ENCODE results near the gene NECAB2. TPM values are rescaled to one million over a fixed set of nuclear protein-coding genes. Genes with fewer than 3 reads are reported as not detected.

NECAB2 gene
- total RNA-seq, 1 donor from 2014 or later, result not detected

DNA sequence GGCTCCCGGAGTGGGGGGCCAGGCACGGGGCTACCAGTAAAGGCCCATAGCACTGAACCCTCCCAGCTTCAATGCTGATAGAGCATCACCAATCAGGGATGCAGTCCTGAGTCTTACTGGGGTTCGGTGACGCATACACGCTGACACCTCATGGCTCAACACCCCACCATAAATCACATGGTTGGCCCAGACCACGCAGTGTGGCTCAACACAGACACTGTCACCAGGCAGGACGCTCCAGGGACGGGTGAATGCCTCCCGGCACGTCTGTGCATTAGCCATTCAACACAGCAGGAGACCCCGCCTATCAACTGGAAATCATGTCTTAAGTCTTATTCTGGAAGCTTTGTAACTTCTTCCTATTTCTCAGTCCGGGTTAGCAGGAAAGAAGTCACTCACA, 35.0 kb downstream of the NECAB2 start:
- H3K4me1 ChIP-seq, result no peaks in the 10 kb centered on the region
- no peaks in the 10 kb centered on the region for H3K9me3 ChIP-seq
- H3K27me3 ChIP-seq, result no peaks in the 10 kb centered on the region
- no peak overlapping the region for H3K4me3 ChIP-seq
- H3K36me3 ChIP-seq, result no peaks in the 10 kb centered on the region
- no peak overlapping the region for H3K27ac ChIP-seq
- no peak for TF ChIP-seq POLR2AphosphoS5 (IDR thresholded peaks at IDR 0.05; ENCODE audit: insufficient read depth in 1 of 2, low read depth in 1 of 2)
- TF ChIP-seq, protein P1, sequence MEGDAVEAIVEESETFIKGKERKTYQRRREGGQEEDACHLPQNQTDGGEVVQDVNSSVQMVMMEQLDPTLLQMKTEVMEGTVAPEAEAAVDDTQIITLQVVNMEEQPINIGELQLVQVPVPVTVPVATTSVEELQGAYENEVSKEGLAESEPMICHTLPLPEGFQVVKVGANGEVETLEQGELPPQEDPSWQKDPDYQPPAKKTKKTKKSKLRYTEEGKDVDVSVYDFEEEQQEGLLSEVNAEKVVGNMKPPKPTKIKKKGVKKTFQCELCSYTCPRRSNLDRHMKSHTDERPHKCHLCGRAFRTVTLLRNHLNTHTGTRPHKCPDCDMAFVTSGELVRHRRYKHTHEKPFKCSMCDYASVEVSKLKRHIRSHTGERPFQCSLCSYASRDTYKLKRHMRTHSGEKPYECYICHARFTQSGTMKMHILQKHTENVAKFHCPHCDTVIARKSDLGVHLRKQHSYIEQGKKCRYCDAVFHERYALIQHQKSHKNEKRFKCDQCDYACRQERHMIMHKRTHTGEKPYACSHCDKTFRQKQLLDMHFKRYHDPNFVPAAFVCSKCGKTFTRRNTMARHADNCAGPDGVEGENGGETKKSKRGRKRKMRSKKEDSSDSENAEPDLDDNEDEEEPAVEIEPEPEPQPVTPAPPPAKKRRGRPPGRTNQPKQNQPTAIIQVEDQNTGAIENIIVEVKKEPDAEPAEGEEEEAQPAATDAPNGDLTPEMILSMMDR (IDR thresholded peaks at IDR 0.05), result no peak
- no peak for TF ChIP-seq POLR2A (IDR thresholded peaks at IDR 0.05)
- DNase-seq (ENCODE audit: extremely low spot score in 2 of 2), result no peak
- intact Hi-C loops (cut with DNase I), result no loop called here

DNA sequence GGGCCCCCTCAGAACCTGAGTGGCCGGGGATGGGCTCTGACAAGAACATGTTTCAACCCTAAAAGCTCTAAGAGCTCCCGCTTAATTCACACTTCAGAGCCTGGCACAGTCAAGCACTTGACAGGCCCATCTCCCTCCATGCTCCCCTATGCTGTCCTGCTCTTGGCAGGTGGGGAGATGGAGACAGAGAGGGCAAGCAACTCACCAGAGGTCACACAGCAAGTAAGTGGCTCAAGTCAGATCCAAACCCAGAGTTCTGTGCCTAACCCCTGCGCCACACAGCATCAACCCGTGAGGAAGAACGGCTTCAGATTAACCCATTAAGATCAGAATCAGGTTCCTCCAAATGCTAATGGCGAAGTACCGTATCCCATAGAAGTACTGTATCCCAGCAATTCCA, 36.4 kb downstream of the NECAB2 start:
- intact Hi-C loops (cut with DNase I), result no loop called here

DNA sequence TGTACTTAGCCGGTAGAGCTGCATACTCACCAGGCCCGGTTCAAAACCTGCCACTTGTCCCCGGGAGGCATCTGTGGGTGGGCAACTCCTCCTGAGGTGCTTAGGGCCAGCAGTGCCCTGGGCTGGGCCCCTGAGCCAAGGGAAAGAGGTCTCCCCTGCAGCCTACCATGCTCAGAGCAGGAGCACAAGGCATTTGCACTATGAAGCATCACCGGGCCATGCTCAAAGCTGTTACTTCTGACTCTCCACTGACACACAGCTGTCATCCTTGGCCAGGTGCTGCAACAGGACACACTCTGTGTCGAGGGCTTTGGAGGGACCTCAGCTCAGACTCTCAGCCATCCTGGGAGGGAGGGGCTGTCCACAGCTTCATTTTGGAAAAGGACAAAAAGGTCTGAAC, 37.3 kb downstream of the NECAB2 start:
- H3K4me3 ChIP-seq, result no peak overlapping the region
- no peak for DNase-seq (ENCODE audit: extremely low spot score in 2 of 2)
- H3K4me1 ChIP-seq, result no peaks in the 10 kb centered on the region
- H3K27me3 ChIP-seq, result no peaks in the 10 kb centered on the region
- no peaks in the 10 kb centered on the region for H3K36me3 ChIP-seq
- intact Hi-C loops (cut with DNase I), result no loop called here
- TF ChIP-seq POLR2A (IDR thresholded peaks at IDR 0.05) (no peak), POLR2AphosphoS5 (IDR thresholded peaks at IDR 0.05; ENCODE audit: insufficient read depth in 1 of 2, low read depth in 1 of 2) (no peak)
- TF ChIP-seq, protein P1 (IDR thresholded peaks at IDR 0.05), result no peak
- H3K9me3 ChIP-seq, result no peaks in the 10 kb centered on the region
- no peak overlapping the region for H3K27ac ChIP-seq

More for the DNA sequence above, 36.4 kb downstream of the NECAB2 start:
- no peak overlapping the region for H3K4me3 ChIP-seq
- no peaks in the 10 kb centered on the region for H3K27me3 ChIP-seq
- TF ChIP-seq POLR2AphosphoS5 (IDR thresholded peaks at IDR 0.05; ENCODE audit: insufficient read depth in 1 of 2, low read depth in 1 of 2), result no peak
- TF ChIP-seq, protein P1 (IDR thresholded peaks at IDR 0.05), result no peak
- TF ChIP-seq POLR2A (IDR thresholded peaks at IDR 0.05), result no peak
- no peaks in the 10 kb centered on the region for H3K4me1 ChIP-seq
- H3K9me3 ChIP-seq, result no peaks in the 10 kb centered on the region
- H3K27ac ChIP-seq, result no peak overlapping the region
- DNase-seq (ENCODE audit: extremely low spot score in 2 of 2), result no peak
- H3K36me3 ChIP-seq, result no peaks in the 10 kb centered on the region

DNA sequence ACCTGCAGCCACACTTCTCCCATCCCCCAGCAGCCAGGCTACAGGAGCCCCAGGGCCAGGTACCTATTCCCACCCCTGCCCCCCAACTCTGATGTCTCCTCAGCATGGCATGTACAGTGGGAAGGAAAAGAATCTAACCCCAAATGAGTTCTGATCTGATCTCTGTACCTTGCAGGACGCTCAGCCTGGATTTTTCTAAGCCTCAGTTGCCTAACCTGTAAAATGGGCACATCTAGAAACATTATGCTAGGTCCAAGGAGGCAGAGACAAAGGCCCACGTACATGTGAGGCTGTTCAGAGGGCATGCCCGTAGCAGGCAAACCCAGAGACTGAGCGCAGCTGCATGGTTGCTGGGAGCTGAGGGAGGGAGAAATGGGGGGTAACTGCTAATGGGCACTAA, 39.5 kb downstream of the NECAB2 start:
- no peaks in the 10 kb centered on the region for H3K36me3 ChIP-seq
- no peak overlapping the region for H3K27ac ChIP-seq
- no peak for DNase-seq (ENCODE audit: extremely low spot score in 2 of 2)
- H3K4me1 ChIP-seq, result no peaks in the 10 kb centered on the region
- H3K9me3 ChIP-seq, result no peaks in the 10 kb centered on the region
- H3K27me3 ChIP-seq, result no peaks in the 10 kb centered on the region
- H3K4me3 ChIP-seq, result no peak overlapping the region
- TF ChIP-seq POLR2AphosphoS5 (IDR thresholded peaks at IDR 0.05; ENCODE audit: insufficient read depth in 1 of 2, low read depth in 1 of 2) (no peak), POLR2A (IDR thresholded peaks at IDR 0.05) (no peak)
- TF ChIP-seq, protein P1 (IDR thresholded peaks at IDR 0.05), result no peak
- intact Hi-C loops (cut with DNase I), result no loop called here

DNA sequence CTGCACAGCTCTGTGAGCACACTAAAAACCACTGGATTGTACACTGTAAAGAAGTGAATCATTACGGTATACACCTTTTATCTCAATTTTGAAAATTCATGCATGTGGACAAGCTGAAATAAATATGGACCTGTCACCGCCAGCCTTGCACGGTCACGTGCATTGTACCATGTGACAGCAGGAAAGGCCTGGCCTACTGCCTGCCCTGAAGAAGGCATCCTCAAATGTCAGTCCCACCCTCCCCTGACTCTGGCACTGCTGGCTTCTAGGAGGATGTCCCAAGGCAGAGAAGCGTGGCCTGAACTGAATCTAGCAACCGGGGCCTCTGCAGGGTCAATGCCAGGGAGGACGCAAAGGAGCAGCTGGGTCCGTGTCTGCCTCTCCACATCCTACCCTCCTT, 39.9 kb downstream of the NECAB2 start:
- Histone ChIP-seq H3K27me3 (no peaks in the 10 kb centered on the region), H3K9me3 (no peaks in the 10 kb centered on the region), H3K4me3 (no peak overlapping the region), H3K36me3 (no peaks in the 10 kb centered on the region), H3K27ac (no peak overlapping the region), H3K4me1 (no peaks in the 10 kb centered on the region)
- intact Hi-C loops (cut with DNase I), result no loop called here
- no peak for DNase-seq (ENCODE audit: extremely low spot score in 2 of 2)
- no peak for TF ChIP-seq POLR2AphosphoS5 (IDR thresholded peaks at IDR 0.05; ENCODE audit: insufficient read depth in 1 of 2, low read depth in 1 of 2)
- TF ChIP-seq, protein P1 (IDR thresholded peaks at IDR 0.05), result no peak
- TF ChIP-seq POLR2A (IDR thresholded peaks at IDR 0.05), result no peak

All from vagina (tissue), 2 donors.